Esophagus squamous epithelium (tissue), 5 donors: ENCODE data around the gene CD300LG. TPM values are rescaled to one million over a fixed set of nuclear protein-coding genes. Genes with fewer than 3 reads are reported as not detected.
"Not testable (repeated sequence)": the region's sequence is repeated elsewhere in the genome, so short reads cannot be mapped to it uniquely, and the experiment has no call there.

Experiments used
- DNase-seq: peaks from one replicate; lab custom pipeline; 2025; lab: John Stamatoyannopoulos, UW
- H3K27ac ChIP-seq, 4 donors: fragments of 200-600 bp; sonication (generic); one replicate each; pipeline ENCODE4 v1.5.1; 2016 to 2019; ENCODE audit warnings: mild to moderate bottlenecking in 1 of 4
- H3K27me3 ChIP-seq, 4 donors: fragments of 200-600 bp; sonication (generic); 1 replicate in 3 of 4; 2 replicates in 1 of 4; pipeline versions ENCODE4 v1.5.1 to v1.6.0; 2017 to 2021; ENCODE audit warnings: antibody characterized with exemption in 1 of 4
- H3K36me3 ChIP-seq, 3 donors: fragments of 200-600 bp; sonication (generic); one replicate each; pipeline ENCODE4 v1.5.1; 2016 to 2019
- H3K4me1 ChIP-seq, 3 donors: fragments of 200-600 bp; sonication (generic); one replicate each; pipeline ENCODE4 v1.5.1; 2017 to 2019
- H3K4me3 ChIP-seq, 4 donors: fragments of 200-600 bp; sonication (generic); 1 replicate in 3 of 4; 2 replicates in 1 of 4; pipeline ENCODE4 v1.5.1; 2016 to 2019; ENCODE audit warnings: mild to moderate bottlenecking in 2 of 4, moderate library complexity in 1 of 4
- H3K9me3 ChIP-seq, 3 donors: fragments of 200-600 bp; sonication (generic); one replicate each; pipeline ENCODE4 v1.5.1; 2016 to 2019
- POLR2A ChIP-seq, 4 donors: fragments of 450-650 bp; IDR thresholded peaks; one replicate each; pipeline ENCODE4 v1.6.1; 2017; ENCODE audit warnings: antibody characterized with exemption in 4 of 4, mild to moderate bottlenecking in 4 of 4, moderate library complexity in 3 of 4
- WGBS, 2 donors: methylation state at CpG; one replicate each; pipeline ENCODE4 v1.1.5; 2018; 5-methylcytosine and 5-hydroxymethylcytosine counted together
- intact Hi-C: fragments of 100-400 bp; cut with DNase I; formaldehyde crosslinking; loops from one replicate; pipeline ENCODE4 v1.15.0; 2022
- total RNA-seq, 4 donors: library from RNA; depleted of rRNA; stranded (reverse); fragments of >200 nt; gene quantifications; one replicate each; pipeline ENCODE4 v1.1.0, GENCODE V29; 2016
- TF ChIP-seq, protein P1 (sequence below), 6 experiments: fragments of 450-650 bp in 4 of 6; fragments of 200-600 bp in 2 of 6; sonication (generic) in 2 of 6; IDR thresholded peaks; one replicate each; pipeline ENCODE4 v1.5.1; 2016 to 2019; ENCODE audit warnings: antibody characterized with exemption in 6 of 6, mild to moderate bottlenecking in 4 of 6, moderate library complexity in 4 of 6
- donor health status: DM: yes; HTN: yes; CAD: no.

Gene CD300LG
- total RNA-seq, 4 donors from 2014 or later = 0.30 to 2.3 (median 0.94) TPM

DNA sequence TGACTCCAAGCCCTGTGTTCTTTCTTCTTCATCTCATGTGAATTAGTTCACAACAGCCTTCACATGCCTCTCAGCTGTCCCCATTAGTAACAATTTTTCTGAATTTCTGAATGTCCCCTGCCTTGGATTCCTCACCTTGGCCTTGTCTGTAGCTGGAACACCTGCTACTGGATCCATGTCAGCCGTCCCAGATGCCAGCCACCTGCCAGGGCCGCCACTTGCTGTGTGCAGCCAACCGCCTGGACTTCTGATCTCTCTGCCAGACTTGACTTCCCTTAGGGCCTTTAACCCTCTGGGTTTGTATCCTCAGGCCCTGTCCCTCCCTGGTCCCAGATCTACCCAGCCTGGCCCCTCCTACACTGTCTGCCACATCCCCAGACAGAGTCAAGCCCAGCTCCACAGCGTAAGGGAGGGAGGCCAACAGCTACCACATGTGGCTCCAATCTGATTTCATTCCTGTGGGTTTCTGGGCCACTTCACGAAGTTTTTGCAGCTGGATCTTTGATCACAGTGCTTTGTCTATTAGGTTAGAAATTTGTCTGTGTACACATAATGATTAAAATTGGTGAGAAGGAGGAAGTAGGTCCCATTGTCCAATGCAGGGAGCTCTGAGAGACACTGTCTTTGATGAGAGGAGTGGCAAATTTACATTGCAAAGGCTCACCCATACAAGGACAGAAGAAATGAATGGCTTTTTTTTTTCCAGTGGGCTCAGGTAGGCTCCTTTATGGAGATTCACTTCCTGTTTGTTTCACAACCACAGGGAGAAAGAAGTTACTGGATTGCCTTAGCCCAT is 45.1 kb downstream of the CD300LG start:
- no peaks in the 10 kb centered on the region for H3K4me1 ChIP-seq
- WGBS, 2 donors = 79 to 93% methylated on average over 4 to 5 of the region's 5 CpGs
- H3K9me3 ChIP-seq = no peaks in the 10 kb centered on the region
- H3K27me3 ChIP-seq = no peaks in the 10 kb centered on the region
- H3K36me3 ChIP-seq = no peaks in the 10 kb centered on the region
- intact Hi-C loops = no loop called here
- TF ChIP-seq, protein P1, sequence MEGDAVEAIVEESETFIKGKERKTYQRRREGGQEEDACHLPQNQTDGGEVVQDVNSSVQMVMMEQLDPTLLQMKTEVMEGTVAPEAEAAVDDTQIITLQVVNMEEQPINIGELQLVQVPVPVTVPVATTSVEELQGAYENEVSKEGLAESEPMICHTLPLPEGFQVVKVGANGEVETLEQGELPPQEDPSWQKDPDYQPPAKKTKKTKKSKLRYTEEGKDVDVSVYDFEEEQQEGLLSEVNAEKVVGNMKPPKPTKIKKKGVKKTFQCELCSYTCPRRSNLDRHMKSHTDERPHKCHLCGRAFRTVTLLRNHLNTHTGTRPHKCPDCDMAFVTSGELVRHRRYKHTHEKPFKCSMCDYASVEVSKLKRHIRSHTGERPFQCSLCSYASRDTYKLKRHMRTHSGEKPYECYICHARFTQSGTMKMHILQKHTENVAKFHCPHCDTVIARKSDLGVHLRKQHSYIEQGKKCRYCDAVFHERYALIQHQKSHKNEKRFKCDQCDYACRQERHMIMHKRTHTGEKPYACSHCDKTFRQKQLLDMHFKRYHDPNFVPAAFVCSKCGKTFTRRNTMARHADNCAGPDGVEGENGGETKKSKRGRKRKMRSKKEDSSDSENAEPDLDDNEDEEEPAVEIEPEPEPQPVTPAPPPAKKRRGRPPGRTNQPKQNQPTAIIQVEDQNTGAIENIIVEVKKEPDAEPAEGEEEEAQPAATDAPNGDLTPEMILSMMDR (IDR thresholded peaks at IDR 0.05) = no peak
- no peak for TF ChIP-seq POLR2A (IDR thresholded peaks at IDR 0.05)
- H3K4me3 ChIP-seq = no peak overlapping the region
- DNase-seq = no peak
- H3K27ac ChIP-seq = no peak overlapping the region

DNA sequence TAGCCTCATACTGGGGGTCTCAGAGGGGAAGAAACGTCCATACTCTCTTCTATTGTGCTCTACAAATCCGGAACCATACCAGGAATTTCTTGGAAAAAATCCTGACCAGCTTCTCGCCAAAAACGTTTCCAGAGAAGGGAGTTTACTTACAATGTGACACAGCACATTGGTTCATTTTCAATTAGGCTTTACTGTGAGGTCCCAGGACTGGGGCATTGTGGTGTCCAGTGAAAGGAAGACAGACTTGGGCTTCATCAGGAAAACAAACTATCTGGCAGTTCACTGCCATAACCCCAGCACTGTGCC is 45.6 kb downstream of the CD300LG start:
- TF ChIP-seq POLR2A (IDR thresholded peaks at IDR 0.05) = no peak
- TF ChIP-seq, protein P1 (IDR thresholded peaks at IDR 0.05) = no peak
- no peak for DNase-seq
- H3K36me3 ChIP-seq = no peaks in the 10 kb centered on the region
- no peak overlapping the region for H3K4me3 ChIP-seq
- H3K9me3 ChIP-seq = no peaks in the 10 kb centered on the region
- no peaks in the 10 kb centered on the region for H3K27me3 ChIP-seq
- WGBS, 2 donors = 38 to 54% methylated on average over 4 of the region's 4 CpGs
- intact Hi-C loops = no loop called here
- H3K27ac ChIP-seq = no peak overlapping the region
- peaks cover 0 to under 1% (median 0%) of the 10 kb centered on the region in 3 donors for H3K4me1 ChIP-seq

DNA sequence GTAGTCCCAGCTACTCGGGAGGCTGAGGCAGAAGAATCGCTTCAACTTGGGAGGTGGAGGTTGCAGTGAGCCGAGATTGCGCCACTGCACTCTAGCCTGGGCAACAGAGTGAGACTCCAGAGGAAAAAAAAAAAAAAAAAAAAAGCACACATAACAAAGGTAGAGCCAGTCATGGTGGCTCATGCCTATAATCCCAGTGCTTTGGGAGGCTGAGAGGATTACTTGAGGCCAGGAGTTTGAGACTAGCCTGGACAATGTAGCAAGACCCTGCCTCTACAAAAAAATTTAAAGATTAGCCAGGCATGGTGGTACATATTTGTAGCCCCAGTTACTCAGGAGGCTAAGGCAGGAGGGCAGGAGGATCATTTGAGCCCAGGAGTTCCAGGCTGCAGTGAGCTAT is 47.5 kb downstream of the CD300LG start:
- intact Hi-C loops, H3K27me3 ChIP-seq: not testable (repeated sequence)

DNA sequence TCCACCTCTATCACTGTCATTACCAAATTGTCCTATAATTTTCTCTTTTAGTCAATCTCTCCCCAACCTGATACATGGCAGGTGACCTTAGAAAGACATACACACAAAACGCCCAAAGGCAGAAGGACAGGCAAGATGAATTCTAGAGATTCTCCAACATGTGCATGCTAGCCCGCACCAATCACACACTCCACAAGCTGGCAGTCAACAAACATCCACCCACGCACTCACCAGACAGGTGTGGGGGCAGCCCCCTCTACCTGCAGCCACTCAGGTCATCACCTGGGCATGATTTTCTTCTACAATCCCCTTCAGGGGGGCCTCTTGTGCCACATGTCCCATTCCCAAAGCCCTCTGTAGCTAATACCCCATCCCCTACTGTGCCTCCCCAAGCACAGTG is 50.9 kb downstream of the CD300LG start:
- no peak for TF ChIP-seq POLR2A (IDR thresholded peaks at IDR 0.05)
- TF ChIP-seq, protein P1 (IDR thresholded peaks at IDR 0.05) = no peak
- H3K4me1 ChIP-seq = peaks cover 5 to 38% (median 17%) of the 10 kb centered on the region in 3 donors
- H3K36me3 ChIP-seq = no peaks in the 10 kb centered on the region
- no peak overlapping the region for H3K27ac ChIP-seq
- DNase-seq = no peak
- no peak overlapping the region for H3K4me3 ChIP-seq
- peaks cover 0 to 15% (median 0%) of the 10 kb centered on the region in 4 donors for H3K27me3 ChIP-seq
- intact Hi-C loops = no loop called here
- 33 to 40% methylated on average over 3 of the region's 3 CpGs for WGBS, 2 donors
- H3K9me3 ChIP-seq = no peaks in the 10 kb centered on the region

More for the DNA sequence above, 47.5 kb downstream of the CD300LG start:
- H3K36me3 ChIP-seq, DNase-seq, H3K27ac ChIP-seq, H3K9me3 ChIP-seq, H3K4me3 ChIP-seq: not testable (repeated sequence)
- WGBS, 2 donors = 76 to 79% methylated on average over 3 to 4 of the region's 4 CpGs
- peaks cover 0 to 20% (median under 1%) of the 10 kb centered on the region in 3 donors for H3K4me1 ChIP-seq

DNA sequence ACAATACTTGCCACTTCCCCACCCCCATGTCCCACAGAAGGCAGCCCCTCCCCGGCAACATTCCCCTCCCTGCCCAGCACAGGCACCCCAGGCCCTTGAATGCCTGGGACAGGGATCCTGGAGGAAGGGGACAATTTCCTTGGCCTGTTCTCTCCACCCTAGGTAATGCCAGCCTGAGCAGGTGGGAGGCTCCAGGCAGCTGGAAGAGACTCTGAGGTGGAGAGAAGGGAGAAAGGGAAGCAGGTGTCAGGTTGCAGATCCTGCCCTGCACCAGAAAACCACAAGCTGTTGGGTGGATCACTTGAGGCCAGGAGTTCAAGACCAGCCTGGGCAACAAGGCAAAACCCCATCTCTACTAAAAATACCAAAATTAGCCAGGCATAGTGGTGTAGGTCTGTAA is 51.5 kb downstream of the CD300LG start:
- no peak overlapping the region for H3K4me3 ChIP-seq
- WGBS, 2 donors = no CpG with 5 or more reads among the region's 1 CpG
- no peaks in the 10 kb centered on the region for H3K36me3 ChIP-seq
- TF ChIP-seq POLR2A (IDR thresholded peaks at IDR 0.05) = no peak
- TF ChIP-seq, protein P1 (IDR thresholded peaks at IDR 0.05) = no peak
- H3K4me1 ChIP-seq = peaks cover 5 to 38% (median 17%) of the 10 kb centered on the region in 3 donors
- intact Hi-C loops = no loop called here
- no peak overlapping the region for H3K27ac ChIP-seq
- no peaks in the 10 kb centered on the region for H3K9me3 ChIP-seq
- no peak for DNase-seq
- H3K27me3 ChIP-seq = peaks cover 0 to 16% (median 0%) of the 10 kb centered on the region in 4 donors
